GM12878 (cell line): Measurements from ENCODE around the gene ITGB2. TPM values are rescaled to one million over a fixed set of nuclear protein-coding genes. Genes with fewer than 3 reads are reported as not detected.
A peak's percentile ranks its signal among the peaks of the same experiment; 100 is the strongest.

ENCODE experiments used
- ATAC-seq: fragments of 200-7000 bp; cut with Tn5 transposase; 3 replicates; pipeline ENCODE4 v1.9.1; 2020; ENCODE audit warnings: mild to moderate bottlenecking, moderate library complexity
- BruUV-seq: library from RNA; stranded (reverse); fragments of 400-500 nt; replicated peaks from 2 replicates; lab custom pipeline; 2021; lab: Mats Ljungman, UMichigan
- CTCF ChIA-PET: fragments of 300-600 bp; sonication (Branson Sonifier 250); formaldehyde crosslinking; extraction: SDS; loops from one replicate; lab custom pipeline; 2021; ENCODE audit warnings: inconsistent platforms; lab: Yijun Ruan, JAX
- POLR2A ChIA-PET: fragments of 350-600 bp; formaldehyde crosslinking; extraction: SDS; loops from one replicate; lab custom pipeline; 2021; ENCODE audit warnings: inconsistent platforms; lab: Charles Lee
- RAD21 ChIA-PET: fragments of 300-600 bp; sonication (Branson Sonifier 250); formaldehyde crosslinking; loops from one replicate; lab custom pipeline; 2023; ENCODE audit warnings: antibody characterized with exemption; ENCODE audit not compliant: unreplicated experiment; lab: Charles Lee
- SMC1A ChIA-PET: fragments of 300-600 bp; sonication (Branson Sonifier 250); formaldehyde crosslinking; loops from one replicate; lab custom pipeline; 2023; ENCODE audit not compliant: unreplicated experiment, uncharacterized antibody; lab: Charles Lee
- DNase-seq: peaks from one replicate; pipeline ENCODE4 v3.0.0-alpha.2; 2011; ENCODE audit warnings: low read depth, low spot score
- FAIRE-seq: peaks from 3 replicates; lab custom pipeline; 2011; peaks lifted over from hg19 to GRCh38; lab: Jason Lieb, UNC
- H2AFZ ChIP-seq: 2 replicates; pipeline ENCODE4 v1.6.0; 2011; ENCODE audit warnings: low read depth, low read length, control low read depth; ENCODE audit not compliant: control insufficient read depth
- H3K27ac ChIP-seq: 2 replicates; pipeline ENCODE4 v1.5.1; 2011; ENCODE audit warnings: control low read depth; ENCODE audit not compliant: control insufficient read depth, insufficient read depth
- H3K27me3 ChIP-seq, 2 experiments: replicated peaks in 1 of 2; 2 replicates each; pipeline versions ENCODE4 v1.6.0 to v1.6.1; 2011; ENCODE audit warnings: low read length in 1 of 2; ENCODE audit not compliant: control insufficient read depth in 2 of 2, insufficient read depth in 2 of 2
- H3K36me3 ChIP-seq, 2 experiments: 2 replicates each; pipeline ENCODE4 v1.5.1; 2011; ENCODE audit warnings: low read length in 1 of 2; ENCODE audit not compliant: control insufficient read depth in 2 of 2, insufficient read depth in 2 of 2
- H3K4me1 ChIP-seq: 2 replicates; pipeline ENCODE4 v1.6.1; 2011; ENCODE audit warnings: mild to moderate bottlenecking, low read length, moderate library complexity, mixed read lengths; ENCODE audit not compliant: control insufficient read depth, insufficient read depth
- H3K4me2 ChIP-seq: 2 replicates; pipeline ENCODE4 v1.6.0; 2011; ENCODE audit warnings: control low read depth; ENCODE audit not compliant: control insufficient read depth, insufficient read depth
- H3K4me3 ChIP-seq: fragments of 200-600 bp; sonication (generic); 2 replicates; pipeline ENCODE4 v1.5.1; 2016
- H3K79me2 ChIP-seq: 2 replicates; pipeline ENCODE4 v1.6.0; 2011; ENCODE audit warnings: low read length; ENCODE audit not compliant: control insufficient read depth, insufficient read depth
- H3K9ac ChIP-seq: 2 replicates; pipeline ENCODE4 v1.8.0; 2011; ENCODE audit warnings: low read length, control low read depth, mixed read lengths; ENCODE audit not compliant: control insufficient read depth, insufficient read depth
- H3K9me3 ChIP-seq: replicated peaks from 3 replicates; pipeline ENCODE4 v1.5.1; 2011; ENCODE audit warnings: mild to moderate bottlenecking, low read length; ENCODE audit not compliant: control insufficient read depth, insufficient read depth
- H4K20me1 ChIP-seq: 2 replicates; pipeline ENCODE4 v1.6.0; 2011; ENCODE audit not compliant: control insufficient read depth, insufficient read depth
- ASH2L ChIP-seq: fragments of 300-600, 200-600 bp; sonication (generic); IDR thresholded peaks from 2 replicates; pipeline ENCODE4 v1.6.1; 2017; ENCODE audit warnings: low read depth, mild to moderate bottlenecking, borderline replicate concordance
- BHLHE40 ChIP-seq, 2 experiments: fragments of 450-650 bp in 1 of 2; IDR thresholded peaks; 2 replicates each; pipeline ENCODE4 v1.6.1; 2011 to 2017; ENCODE audit warnings: low read depth in 2 of 2, borderline replicate concordance in 1 of 2, improper control_type of control experiment in 1 of 2, low read length in 1 of 2, mild to moderate bottlenecking in 1 of 2
- EZH2 ChIP-seq: IDR thresholded peaks from 2 replicates; pipeline ENCODE4 v1.6.1; 2012; ENCODE audit warnings: low read depth, mild to moderate bottlenecking, control low read depth, inconsistent platforms, low read length, borderline replicate concordance; ENCODE audit not compliant: control insufficient read depth
- SIN3A ChIP-seq: IDR thresholded peaks from 2 replicates; pipeline ENCODE4 v1.6.1; 2012; ENCODE audit warnings: low read depth, low read length, improper control_type of control experiment
- SREBF1 ChIP-seq: IDR thresholded peaks from 2 replicates; pipeline ENCODE4 v1.6.1; 2012; ENCODE audit warnings: mild to moderate bottlenecking, low read length
- YY1 ChIP-seq: IDR thresholded peaks from 2 replicates; pipeline ENCODE4 v1.6.1; 2011; ENCODE audit warnings: low read depth, mild to moderate bottlenecking, low read length
- WGBS: methylation state at CpG from one replicate; pipeline ENCODE4 v1.1.6; 2016; ENCODE audit warnings: low lambda C conversion rate; ENCODE audit not compliant: insufficient replicate concordance, insufficient coverage; ENCODE audit errors: missing lambda C conversion rate; 5-methylcytosine and 5-hydroxymethylcytosine counted together
- in situ Hi-C: fragments of 300-500 bp; cut with MboI; formaldehyde crosslinking; loops from 9 replicates; pipeline ENCODE4 v1.14.3; 2018; ENCODE audit warnings: mixed read lengths
- intact Hi-C: fragments of 100-400 bp; cut with micrococcal nuclease; formaldehyde crosslinking; loops from one replicate; pipeline ENCODE4 v1.14.2; 2022; ENCODE audit not compliant: unreplicated experiment
- polyA plus RNA-seq, 11 experiments: library from polyadenylated mRNA; depleted of rRNA in 4 of 11; unstranded in 6 of 11; stranded (reverse) in 5 of 11; fragments of >200 nt; fragmentation: Nextera tagmentation in 4 of 11; fragmentation: Illumina TruSeq in 1 of 11; extraction: Ambion mirVana in 4 of 11; extraction: Trizol in 1 of 11; gene quantifications; 1 replicate in 1 of 11; 2 replicates in 10 of 11; pipeline versions ENCODE4 v1.2.1 to v1.2.3, GENCODE V29; 2011 to 2016; ENCODE audit warnings: inconsistent platforms in 2 of 11, missing spikeins in 2 of 11, low read depth in 1 of 11
- total RNA-seq, 4 experiments: library from RNA; depleted of rRNA in 3 of 4; stranded (reverse); fragments of >200 nt in 3 of 4; fragmentation: Illumina TruSeq in 1 of 4; extraction: Trizol in 1 of 4; gene quantifications; 2 replicates each; pipeline versions ENCODE4 v1.2.1 to v1.2.3, GENCODE V29; 2013 to 2021
- TF ChIP-seq, protein P1 (sequence below): IDR thresholded peaks from 2 replicates; pipeline ENCODE4 v1.6.1; 2011; ENCODE audit warnings: low read depth, low read length, improper control_type of control experiment, borderline replicate concordance
- TF ChIP-seq, protein P2 (sequence below): fragments of 450-650 bp; conservative IDR thresholded peaks from 2 replicates; pipeline ENCODE4 v1.6.1; 2017; ENCODE audit warnings: mild to moderate bottlenecking, moderate library complexity
- TF ChIP-seq, protein P3 (sequence below): IDR thresholded peaks from 2 replicates; pipeline ENCODE4 v1.6.1; 2012; ENCODE audit warnings: mild to moderate bottlenecking, low read depth, low read length
- TF ChIP-seq, protein P4 (sequence below): fragments of 450-650 bp; IDR thresholded peaks from 2 replicates; pipeline ENCODE4 v1.6.1; 2017; ENCODE audit warnings: antibody characterized with exemption, mild to moderate bottlenecking, moderate library complexity

The ITGB2 gene
- total and polyA plus RNA-seq, 10 of the 15 experiments (the other 5 are each of a cell fraction or from before 2014, with no cell fraction given), result 8.0 to 172 (median 58.9) TPM

DNA sequence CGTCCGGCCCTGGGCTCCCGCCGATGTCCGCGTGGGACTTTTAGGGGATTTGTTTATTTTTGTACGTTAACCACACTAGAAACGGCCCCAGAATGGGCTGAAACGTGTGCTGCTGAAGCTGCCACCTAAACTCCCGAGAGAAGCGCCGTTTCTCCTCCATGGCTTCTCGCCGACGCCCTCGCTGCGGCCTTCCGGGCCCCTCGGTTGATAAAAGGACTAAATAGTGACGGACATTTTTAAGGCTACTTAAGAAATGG lies 46.5 kb downstream of the ITGB2 start:
- no peaks in the 10 kb centered on the region for H3K9me3 ChIP-seq
- H3K79me2 ChIP-seq, result peaks cover 40% of the 10 kb centered on the region
- H3K27me3 ChIP-seq, result no peaks in the 10 kb centered on the region
- peak overlapping the region; percentile 70 for H2AFZ ChIP-seq
- peaks cover 8% of the 10 kb centered on the region for H4K20me1 ChIP-seq
- intact Hi-C loops, result loop anchor here (2.0 to 5.0 kb wide), 3 partner anchors 57 to 72 kb away; partner anchors contain the start of genes SUMO3 and UBE2G2
- BruUV-seq, result TSS peak; percentile 91
- peak overlapping the region; percentile 92 for H3K9ac ChIP-seq
- ChIA-PET POLR2A (interaction anchor here (1.0 to 4.3 kb wide), 9 partner anchors 10 to 414 kb away, joined by 3 to 59 read pairs (median 4); partner anchors contain the start of genes POFUT2 and UBE2G2), RAD21 (interaction anchor here (0.7 to 4.0 kb wide), 8 partner anchors 18 to 251 kb away, joined by 3 to 28 read pairs (median 6); partner anchors contain the start of genes SUMO3 and UBE2G2), SMC1A (interaction anchor here (0.7 to 4.7 kb wide), 7 partner anchors 7 to 81 kb away, joined by 3 to 31 read pairs (median 4); no protein-coding TSS in a partner anchor), CTCF (interaction anchor here (1.4 to 7.4 kb wide), 6 partner anchors 28 to 81 kb away, joined by 3 to 67 read pairs (median 10); partner anchors contain the start of genes SUMO3 and UBE2G2)
- peak overlapping the region; percentile 77 for H3K4me3 ChIP-seq
- FAIRE-seq (no peak), ATAC-seq (no peak), DNase-seq (no peak)
- peaks cover 20% of the 10 kb centered on the region for H3K4me1 ChIP-seq
- 0% methylated on average over 20 of the region's 20 CpGs for WGBS
- peak overlapping the region; percentile 67 for H3K27ac ChIP-seq
- in situ Hi-C loops, result no loop called here
- no peaks in the 10 kb centered on the region for H3K36me3 ChIP-seq
- H3K4me2 ChIP-seq, result peak overlapping the region; percentile 64
- TF ChIP-seq, protein P1, sequence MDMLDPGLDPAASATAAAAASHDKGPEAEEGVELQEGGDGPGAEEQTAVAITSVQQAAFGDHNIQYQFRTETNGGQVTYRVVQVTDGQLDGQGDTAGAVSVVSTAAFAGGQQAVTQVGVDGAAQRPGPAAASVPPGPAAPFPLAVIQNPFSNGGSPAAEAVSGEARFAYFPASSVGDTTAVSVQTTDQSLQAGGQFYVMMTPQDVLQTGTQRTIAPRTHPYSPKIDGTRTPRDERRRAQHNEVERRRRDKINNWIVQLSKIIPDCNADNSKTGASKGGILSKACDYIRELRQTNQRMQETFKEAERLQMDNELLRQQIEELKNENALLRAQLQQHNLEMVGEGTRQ, result no peak
- TF ChIP-seq ASH2L (peak; percentile 48; the same call in 1 of the 2 replicates), BHLHE40 (IDR thresholded peaks at IDR 0.05; ENCODE audit: borderline replicate concordance in 1 of 2, low read depth in 2 of 2, low read length in 1 of 2) (no peak), SIN3A (no peak; the same call in 1 of the 2 replicates), YY1 (peak; percentile 58; the same call in 1 of the 2 replicates), SREBF1 (no peak), EZH2 (no peak)
- TF ChIP-seq, protein P2, sequence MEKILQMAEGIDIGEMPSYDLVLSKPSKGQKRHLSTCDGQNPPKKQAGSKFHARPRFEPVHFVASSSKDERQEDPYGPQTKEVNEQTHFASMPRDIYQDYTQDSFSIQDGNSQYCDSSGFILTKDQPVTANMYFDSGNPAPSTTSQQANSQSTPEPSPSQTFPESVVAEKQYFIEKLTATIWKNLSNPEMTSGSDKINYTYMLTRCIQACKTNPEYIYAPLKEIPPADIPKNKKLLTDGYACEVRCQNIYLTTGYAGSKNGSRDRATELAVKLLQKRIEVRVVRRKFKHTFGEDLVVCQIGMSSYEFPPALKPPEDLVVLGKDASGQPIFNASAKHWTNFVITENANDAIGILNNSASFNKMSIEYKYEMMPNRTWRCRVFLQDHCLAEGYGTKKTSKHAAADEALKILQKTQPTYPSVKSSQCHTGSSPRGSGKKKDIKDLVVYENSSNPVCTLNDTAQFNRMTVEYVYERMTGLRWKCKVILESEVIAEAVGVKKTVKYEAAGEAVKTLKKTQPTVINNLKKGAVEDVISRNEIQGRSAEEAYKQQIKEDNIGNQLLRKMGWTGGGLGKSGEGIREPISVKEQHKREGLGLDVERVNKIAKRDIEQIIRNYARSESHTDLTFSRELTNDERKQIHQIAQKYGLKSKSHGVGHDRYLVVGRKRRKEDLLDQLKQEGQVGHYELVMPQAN, result peak; percentile 82
- TF ChIP-seq, protein P3, sequence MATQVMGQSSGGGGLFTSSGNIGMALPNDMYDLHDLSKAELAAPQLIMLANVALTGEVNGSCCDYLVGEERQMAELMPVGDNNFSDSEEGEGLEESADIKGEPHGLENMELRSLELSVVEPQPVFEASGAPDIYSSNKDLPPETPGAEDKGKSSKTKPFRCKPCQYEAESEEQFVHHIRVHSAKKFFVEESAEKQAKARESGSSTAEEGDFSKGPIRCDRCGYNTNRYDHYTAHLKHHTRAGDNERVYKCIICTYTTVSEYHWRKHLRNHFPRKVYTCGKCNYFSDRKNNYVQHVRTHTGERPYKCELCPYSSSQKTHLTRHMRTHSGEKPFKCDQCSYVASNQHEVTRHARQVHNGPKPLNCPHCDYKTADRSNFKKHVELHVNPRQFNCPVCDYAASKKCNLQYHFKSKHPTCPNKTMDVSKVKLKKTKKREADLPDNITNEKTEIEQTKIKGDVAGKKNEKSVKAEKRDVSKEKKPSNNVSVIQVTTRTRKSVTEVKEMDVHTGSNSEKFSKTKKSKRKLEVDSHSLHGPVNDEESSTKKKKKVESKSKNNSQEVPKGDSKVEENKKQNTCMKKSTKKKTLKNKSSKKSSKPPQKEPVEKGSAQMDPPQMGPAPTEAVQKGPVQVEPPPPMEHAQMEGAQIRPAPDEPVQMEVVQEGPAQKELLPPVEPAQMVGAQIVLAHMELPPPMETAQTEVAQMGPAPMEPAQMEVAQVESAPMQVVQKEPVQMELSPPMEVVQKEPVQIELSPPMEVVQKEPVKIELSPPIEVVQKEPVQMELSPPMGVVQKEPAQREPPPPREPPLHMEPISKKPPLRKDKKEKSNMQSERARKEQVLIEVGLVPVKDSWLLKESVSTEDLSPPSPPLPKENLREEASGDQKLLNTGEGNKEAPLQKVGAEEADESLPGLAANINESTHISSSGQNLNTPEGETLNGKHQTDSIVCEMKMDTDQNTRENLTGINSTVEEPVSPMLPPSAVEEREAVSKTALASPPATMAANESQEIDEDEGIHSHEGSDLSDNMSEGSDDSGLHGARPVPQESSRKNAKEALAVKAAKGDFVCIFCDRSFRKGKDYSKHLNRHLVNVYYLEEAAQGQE, result no peak
- TF ChIP-seq, protein P4, sequence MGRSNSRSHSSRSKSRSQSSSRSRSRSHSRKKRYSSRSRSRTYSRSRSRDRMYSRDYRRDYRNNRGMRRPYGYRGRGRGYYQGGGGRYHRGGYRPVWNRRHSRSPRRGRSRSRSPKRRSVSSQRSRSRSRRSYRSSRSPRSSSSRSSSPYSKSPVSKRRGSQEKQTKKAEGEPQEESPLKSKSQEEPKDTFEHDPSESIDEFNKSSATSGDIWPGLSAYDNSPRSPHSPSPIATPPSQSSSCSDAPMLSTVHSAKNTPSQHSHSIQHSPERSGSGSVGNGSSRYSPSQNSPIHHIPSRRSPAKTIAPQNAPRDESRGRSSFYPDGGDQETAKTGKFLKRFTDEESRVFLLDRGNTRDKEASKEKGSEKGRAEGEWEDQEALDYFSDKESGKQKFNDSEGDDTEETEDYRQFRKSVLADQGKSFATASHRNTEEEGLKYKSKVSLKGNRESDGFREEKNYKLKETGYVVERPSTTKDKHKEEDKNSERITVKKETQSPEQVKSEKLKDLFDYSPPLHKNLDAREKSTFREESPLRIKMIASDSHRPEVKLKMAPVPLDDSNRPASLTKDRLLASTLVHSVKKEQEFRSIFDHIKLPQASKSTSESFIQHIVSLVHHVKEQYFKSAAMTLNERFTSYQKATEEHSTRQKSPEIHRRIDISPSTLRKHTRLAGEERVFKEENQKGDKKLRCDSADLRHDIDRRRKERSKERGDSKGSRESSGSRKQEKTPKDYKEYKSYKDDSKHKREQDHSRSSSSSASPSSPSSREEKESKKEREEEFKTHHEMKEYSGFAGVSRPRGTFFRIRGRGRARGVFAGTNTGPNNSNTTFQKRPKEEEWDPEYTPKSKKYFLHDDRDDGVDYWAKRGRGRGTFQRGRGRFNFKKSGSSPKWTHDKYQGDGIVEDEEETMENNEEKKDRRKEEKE, result no peak
